Adrenal gland (tissue), 12 donors: ENCODE measurements around the gene POMT1. TPM values are rescaled to one million over a fixed set of nuclear protein-coding genes. Genes with fewer than 3 reads are reported as not detected.
"Not testable (repeated sequence)": the region's sequence is repeated elsewhere in the genome, so short reads cannot be mapped to it uniquely, and the experiment has no call there.

ENCODE experiments used
- DNase-seq, 7 donors: peaks; one replicate each; pipeline ENCODE4 v3.0.0-alpha.2; 2019 to 2020
- H3K27ac ChIP-seq, 5 donors: fragments of 200-600 bp; sonication (generic) in 4 of 5; 1 replicate in 3 of 5; 2 replicates in 2 of 5; pipeline versions ENCODE4 v1.5.1 to v1.8.0; 2016 to 2020; ENCODE audit warnings: mild to moderate bottlenecking in 1 of 5
- H3K27me3 ChIP-seq: fragments of 200-600 bp; 2 replicates; pipeline ENCODE4 v1.8.0; 2021
- H3K36me3 ChIP-seq, 2 donors: fragments of 200-600 bp; replicated peaks in 1 of 2; 1 replicate in 1 of 2; 2 replicates in 1 of 2; pipeline versions ENCODE4 v1.5.1 to v1.8.0; 2018 to 2022
- H3K4me1 ChIP-seq, 2 donors: fragments of 200-600 bp; replicated peaks in 1 of 2; 1 replicate in 1 of 2; 2 replicates in 1 of 2; pipeline versions ENCODE4 v1.5.1 to v1.8.0; 2018 to 2021
- H3K4me3 ChIP-seq, 4 donors: fragments of 200-600 bp; sonication (generic) in 3 of 4; one replicate each; pipeline ENCODE4 v1.5.1; 2016 to 2018
- H3K9me3 ChIP-seq, 3 donors: fragments of 200-600 bp; sonication (generic) in 1 of 3; replicated peaks in 1 of 3; 1 replicate in 2 of 3; 2 replicates in 1 of 3; pipeline versions ENCODE4 v1.5.1 to v1.8.0; 2016 to 2021
- CTCF ChIP-seq, 6 experiments: fragments of 450-650 bp in 4 of 6; fragments of 200-600 bp in 2 of 6; sonication (generic) in 1 of 6; IDR thresholded peaks; 1 replicate in 5 of 6; 2 replicates in 1 of 6; pipeline versions ENCODE4 v1.5.1 to v1.8.0; 2016 to 2021; ENCODE audit warnings: antibody characterized with exemption in 6 of 6, mild to moderate bottlenecking in 2 of 6, moderate library complexity in 1 of 6
- POLR2A ChIP-seq, 2 donors: fragments of 450-650 bp; IDR thresholded peaks; one replicate each; pipeline ENCODE4 v1.6.1; 2017; ENCODE audit warnings: antibody characterized with exemption in 2 of 2, mild to moderate bottlenecking in 2 of 2, moderate library complexity in 1 of 2
- WGBS, 4 donors: extraction: QIAGEN DNeasy Blood & Tissue Kit in 2 of 4; methylation state at CpG; one replicate each; pipeline versions ENCODE4 v1.1.5 to v1.1.7; 2013 to 2017; 5-methylcytosine and 5-hydroxymethylcytosine counted together
- intact Hi-C, 2 donors: fragments of 100-400 bp; cut with DNase I; formaldehyde crosslinking; loops; one replicate each; pipeline versions ENCODE4 v1.14.1 to v1.15.0; 2022 to 2023
- polyA plus RNA-seq, 3 donors: library from polyadenylated mRNA; stranded (reverse); fragments of 200-250 nt in 2 of 3; fragments of 350-450 nt in 1 of 3; fragmentation: Illumina TruSeq in 1 of 3; extraction: RNeasy Lipid Tissue Mini Kit (QIAGEN cat#74804) in 1 of 3; gene quantifications; one replicate each; pipeline ENCODE4 v1.2.3, GENCODE V29; 2013 to 2014
- total RNA-seq, 9 donors: library from RNA; depleted of rRNA in 4 of 9; stranded (reverse); fragments of >200 nt in 4 of 9; fragments of 120-200 nt in 1 of 9; fragmentation: NEBNext Ultra II Directional in 1 of 9; extraction: Animal tissue kit (Norgen Biotek cat#: 25700) in 1 of 9; gene quantifications; one replicate each; pipeline versions ENCODE4 v1.1.0 to v1.2.4, GENCODE V29; 2013 to 2023
- donor health status: healthy with polysubstance abuse.
- donor health status: Bipolar disorder and iron deficiency.
- donor health status: DM: yes; HTN: yes; CAD: no.
- donor health status: DM: no; HTN: no; CAD: no.
- donor health status: DM: no; HTN: no; CAD: no.
- donor health status: DM: yes; HTN: yes; CAD: no.

The POMT1 gene
- total and polyA plus RNA-seq, 12 donors = 10.1 to 60.9 (median 33.0) TPM

DNA sequence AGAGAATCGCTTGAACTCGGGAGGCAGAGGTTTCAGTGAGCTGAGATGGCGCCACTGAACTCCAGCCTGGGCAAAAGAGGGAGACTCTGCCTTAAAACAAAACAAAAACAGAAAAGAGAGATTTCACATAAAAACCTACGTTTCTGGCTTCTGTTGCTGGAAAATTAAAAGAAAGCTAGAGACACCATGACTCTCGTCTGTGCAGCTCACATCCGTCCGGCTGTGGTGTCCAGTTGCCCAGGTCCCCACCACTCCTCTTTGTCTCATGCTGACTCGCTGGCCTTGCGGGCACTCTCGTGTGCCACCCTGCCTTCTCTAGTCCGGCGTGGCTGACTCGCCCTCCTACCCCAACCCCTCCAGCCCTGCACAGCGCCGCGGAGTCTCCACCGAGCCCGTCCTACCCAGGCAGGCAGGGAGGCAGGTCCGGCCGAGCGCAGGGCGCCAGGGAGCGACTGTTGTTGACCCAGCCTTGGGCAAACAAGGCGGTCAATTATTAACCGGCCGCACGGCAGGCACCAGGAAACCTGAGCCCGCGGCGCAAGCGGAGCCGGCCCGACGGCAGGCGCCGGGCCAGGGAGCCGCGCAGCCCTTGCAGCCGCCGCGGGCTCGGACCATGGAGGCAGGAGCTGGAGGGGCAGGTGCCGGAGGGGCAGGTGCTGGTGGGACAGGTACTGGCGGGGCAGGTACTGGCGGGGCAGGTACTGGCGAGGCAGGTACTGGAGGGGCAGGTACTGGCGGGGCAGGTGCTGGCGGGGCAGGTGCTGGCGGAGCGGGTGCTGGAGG, 42.5 kb downstream of the POMT1 start, which contains the start of gene PRRT1B:
PRRT1B (plus strand) TSS at position 521 of the 783 bp plus-strand sequence; CDS start at position 614, 93 bp downstream.
- TF ChIP-seq CTCF (IDR thresholded peaks at IDR 0.05) (no peak), POLR2A (IDR thresholded peaks at IDR 0.05) (no peak)
- no peak for DNase-seq
- H3K36me3 ChIP-seq = no peaks in the 10 kb centered on the region
- no peak within 1 kb of the TSS for H3K27ac ChIP-seq
- H3K27me3 ChIP-seq = peaks cover 16% of the 10 kb centered on the region
- peaks cover 0 to 13% (median 10%) of the 10 kb centered on the region in 3 donors for H3K9me3 ChIP-seq
- 15 to 41% (median 27%) methylated on average over 18 to 50 of the region's 50 CpGs for WGBS, 4 donors
- intact Hi-C loops = no loop called here
- H3K4me3 ChIP-seq = no peak within 1 kb of the TSS
- H3K4me1 ChIP-seq = peaks cover 0 to 8% of the 10 kb centered on the region in 2 donors

DNA sequence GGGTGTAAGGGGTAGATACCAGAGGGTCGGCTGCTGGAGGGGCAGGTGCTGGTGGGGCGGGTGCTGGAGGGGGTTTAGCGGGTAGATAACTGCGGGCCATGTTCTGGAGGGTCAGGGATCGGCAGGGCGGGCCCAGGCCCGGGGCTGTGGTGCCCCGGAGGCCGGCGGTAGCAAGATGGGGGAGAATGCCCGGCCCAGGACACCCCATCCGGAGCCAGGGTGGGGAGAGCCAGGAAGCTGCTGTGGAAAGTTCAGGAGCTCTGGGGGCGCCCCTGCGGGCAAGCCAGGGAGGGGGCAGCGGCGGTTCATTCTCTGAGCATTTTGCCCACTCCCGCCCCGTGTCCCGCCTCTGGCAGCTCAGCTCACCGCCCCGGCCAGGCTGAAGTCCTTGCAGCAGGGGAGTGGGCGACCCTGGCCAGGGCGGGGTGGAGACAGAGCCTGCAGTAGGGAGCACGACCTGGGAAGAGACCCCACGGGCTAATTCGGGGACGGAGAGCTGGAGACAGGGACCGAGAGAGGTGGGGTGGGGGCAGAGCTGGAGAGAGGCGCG, 43.1 kb downstream of the POMT1 start:
- Histone ChIP-seq H3K27ac (no peak overlapping the region), H3K4me1 (peaks cover 0 to 8% of the 10 kb centered on the region in 2 donors), H3K27me3 (peaks cover 16% of the 10 kb centered on the region), H3K9me3 (peaks cover 0 to 13% (median 10%) of the 10 kb centered on the region in 3 donors), H3K36me3 (no peaks in the 10 kb centered on the region), H3K4me3 (no peak overlapping the region)
- intact Hi-C loops = no loop called here
- TF ChIP-seq CTCF (IDR thresholded peaks at IDR 0.05) = no peak
- TF ChIP-seq POLR2A (IDR thresholded peaks at IDR 0.05) = no peak
- 0 to 6% (median 3%) methylated on average over 7 to 30 of the region's 30 CpGs for WGBS, 4 donors
- DNase-seq = no peak

DNA sequence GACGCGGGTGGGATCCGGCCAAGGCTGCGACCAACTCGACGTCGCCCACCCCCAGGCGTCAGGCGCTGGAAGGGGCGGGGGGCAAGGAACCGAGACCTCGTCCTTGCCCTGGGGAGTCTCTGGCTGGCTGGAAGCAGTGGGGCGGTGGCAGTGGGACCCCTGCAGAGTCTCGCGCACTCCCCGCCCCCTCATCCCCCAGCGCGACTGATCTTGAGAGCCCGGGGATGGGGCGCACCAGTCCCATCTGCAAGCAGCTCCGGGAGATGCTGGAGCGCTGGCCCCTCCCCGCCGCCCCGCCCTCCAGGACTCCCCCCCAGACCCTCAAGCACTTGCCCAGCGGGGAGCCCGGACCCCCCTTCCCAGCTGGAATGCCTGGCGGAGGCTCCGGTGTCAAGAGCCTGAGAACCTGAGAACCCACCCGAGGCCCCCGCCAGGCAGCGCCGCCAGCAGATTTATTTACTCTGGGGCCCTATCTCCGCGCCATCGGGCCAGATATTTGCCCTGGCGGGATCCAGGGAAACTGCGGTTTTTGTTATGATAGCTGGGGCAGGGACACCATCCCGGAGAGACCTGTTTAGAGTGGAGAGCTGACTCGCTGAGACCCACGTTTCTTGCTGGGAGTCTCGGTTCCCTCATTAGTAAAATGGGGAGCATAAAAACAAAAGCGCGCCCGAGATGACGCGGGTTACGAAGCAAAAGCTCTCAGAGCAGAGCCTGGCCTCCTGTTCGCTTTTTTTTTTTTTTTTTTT, 43.8 kb downstream of the POMT1 start:
- TF ChIP-seq CTCF (IDR thresholded peaks at IDR 0.05) = no peak
- no peak for TF ChIP-seq POLR2A (IDR thresholded peaks at IDR 0.05)
- WGBS, 4 donors = 4 to 11% (median 5%) methylated on average over 18 to 49 of the region's 49 CpGs
- DNase-seq = no peak
- H3K9me3 ChIP-seq = peaks cover 0 to 13% (median 10%) of the 10 kb centered on the region in 3 donors
- H3K27ac ChIP-seq = no peak overlapping the region
- peaks cover 0 to 8% of the 10 kb centered on the region in 2 donors for H3K4me1 ChIP-seq
- no peaks in the 10 kb centered on the region for H3K36me3 ChIP-seq
- H3K27me3 ChIP-seq = peaks cover 16% of the 10 kb centered on the region
- no peak overlapping the region for H3K4me3 ChIP-seq
- intact Hi-C loops = no loop called here

DNA sequence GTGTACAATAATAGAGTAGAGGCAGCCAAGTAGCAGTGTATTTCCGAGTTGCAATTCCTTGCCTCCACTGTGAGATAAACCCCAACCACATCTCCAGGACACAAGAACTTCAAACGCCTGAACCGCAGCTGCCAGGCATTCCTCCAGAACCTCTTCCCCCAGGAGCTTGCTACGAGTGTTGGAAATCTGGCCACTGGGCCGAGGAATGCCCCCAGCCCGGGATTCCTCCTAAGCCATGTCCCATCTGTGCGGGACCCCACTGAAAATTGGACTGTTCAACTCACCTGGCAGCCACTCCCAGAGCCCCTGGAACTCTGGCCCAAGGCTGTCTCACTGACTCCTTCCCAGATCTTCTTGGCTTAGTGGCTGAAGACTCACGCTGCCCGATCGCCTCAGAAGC, 46.5 kb downstream of the POMT1 start:
- DNase-seq, intact Hi-C loops, H3K4me3 ChIP-seq, H3K27ac ChIP-seq, H3K36me3 ChIP-seq, H3K9me3 ChIP-seq, H3K4me1 ChIP-seq: not testable (repeated sequence)
- peaks cover 26% of the 10 kb centered on the region for H3K27me3 ChIP-seq
- 86 to 95% (median 88%) methylated on average over 10 of the region's 10 CpGs for WGBS, 4 donors

- 68 to 77% (median 74%) methylated on average over 8 of the region's 8 CpGs for WGBS, 4 donors
- not testable (repeated sequence) for DNase-seq
- H3K27me3 ChIP-seq = peaks cover 31% of the 10 kb centered on the region
Observed at GRCh38 chr9:131550465-131550864, 47.7 kb downstream of the POMT1 start.

More at GRCh38 chr9:131550465-131550864, 47.7 kb downstream of the POMT1 start:
- H3K9me3 ChIP-seq, H3K36me3 ChIP-seq, H3K4me3 ChIP-seq, intact Hi-C loops, H3K27ac ChIP-seq, H3K4me1 ChIP-seq: not testable (repeated sequence)
